GM23338 (cell line): ENCODE data around the gene DISP3. TPM values are rescaled to one million over a fixed set of nuclear protein-coding genes. Genes with fewer than 3 reads are reported as not detected.

Experiments used
- ATAC-seq: fragments of 200-7000 bp; cut with Tn5 transposase; 3 replicates; pipeline ENCODE4 v1.9.1; 2020
- DNase-seq: peaks from one replicate; pipeline ENCODE4 v3.0.0-alpha.2; 2015; ENCODE audit warnings: low spot score
- H2AFZ ChIP-seq: fragments of 200-600 bp; sonication (generic); 2 replicates; pipeline ENCODE4 v1.8.0; 2016; ENCODE audit warnings: antibody characterized with exemption, mild to moderate bottlenecking, moderate library complexity
- H3F3A ChIP-seq: fragments of 200-600 bp; sonication (generic); replicated peaks from 2 replicates; pipeline ENCODE4 v1.8.0; 2017; ENCODE audit warnings: antibody characterized with exemption, mixed run types, low read depth
- H3K27ac ChIP-seq: fragments of 200-600 bp; sonication (generic); 2 replicates; pipeline ENCODE4 v1.6.1; 2016; ENCODE audit warnings: low read depth
- H3K27me3 ChIP-seq: fragments of 200-600 bp; sonication (generic); 2 replicates; pipeline ENCODE4 v1.8.0; 2016; ENCODE audit warnings: mild to moderate bottlenecking, mixed run types, moderate library complexity; ENCODE audit not compliant: insufficient read depth
- H3K36me3 ChIP-seq: fragments of 200-600 bp; sonication (generic); 2 replicates; pipeline ENCODE4 v1.8.0; 2016; ENCODE audit warnings: mild to moderate bottlenecking; ENCODE audit not compliant: insufficient read depth
- H3K4me1 ChIP-seq: fragments of 200-600 bp; sonication (generic); 2 replicates; pipeline ENCODE4 v1.8.0; 2016; ENCODE audit warnings: mild to moderate bottlenecking, moderate library complexity; ENCODE audit not compliant: insufficient read depth
- H3K4me2 ChIP-seq: fragments of 200-600 bp; sonication (generic); 2 replicates; pipeline ENCODE4 v1.7.1; 2017; ENCODE audit warnings: mixed run types
- H3K4me3 ChIP-seq: fragments of 200-600 bp; sonication (generic); 2 replicates; pipeline ENCODE4 v1.6.1; 2016; ENCODE audit warnings: mixed run types
- H3K79me2 ChIP-seq: fragments of 200-600 bp; sonication (generic); replicated peaks from 2 replicates; pipeline ENCODE4 v1.8.0; 2017; ENCODE audit warnings: mild to moderate bottlenecking; ENCODE audit not compliant: insufficient read depth
- H3K9me2 ChIP-seq: fragments of 200-600 bp; sonication (generic); 2 replicates; pipeline ENCODE4 v1.8.0; 2017; ENCODE audit not compliant: insufficient read depth
- H4K20me1 ChIP-seq: fragments of 200-600 bp; sonication (generic); replicated peaks from 2 replicates; pipeline ENCODE4 v1.8.0; 2017; ENCODE audit warnings: mild to moderate bottlenecking; ENCODE audit not compliant: insufficient read depth
- H3K27ac Mint-ChIP-seq: 2 replicates; pipeline ENCODE4 v1.8.0; 2020; ENCODE audit warnings: inconsistent platforms, mild to moderate bottlenecking, moderate library complexity, mixed read lengths
- H3K27me3 Mint-ChIP-seq: 3 replicates; pipeline ENCODE4 v1.8.0; 2022; ENCODE audit warnings: low read depth, mild to moderate bottlenecking, moderate library complexity, mixed read lengths, inconsistent platforms; ENCODE audit not compliant: insufficient read depth, poor library complexity
- H3K36me3 Mint-ChIP-seq: 3 replicates; pipeline ENCODE4 v1.8.0; 2021; ENCODE audit warnings: low read depth, mild to moderate bottlenecking, inconsistent platforms, moderate library complexity, mixed read lengths
- H3K4me1 Mint-ChIP-seq: 3 replicates; pipeline ENCODE4 v1.8.0; 2020; ENCODE audit warnings: mild to moderate bottlenecking, inconsistent platforms, mixed read lengths
- H3K4me3 Mint-ChIP-seq: 3 replicates; pipeline ENCODE4 v1.8.0; 2021; ENCODE audit warnings: moderate library complexity, mild to moderate bottlenecking, inconsistent platforms, mixed read lengths
- H3K9me3 Mint-ChIP-seq: 3 replicates; pipeline ENCODE4 v1.8.0; 2020; ENCODE audit warnings: moderate library complexity, mild to moderate bottlenecking, inconsistent platforms, mixed read lengths
- EZH2 ChIP-seq: fragments of 200-600 bp; sonication (generic); IDR thresholded peaks from one replicate; pipeline ENCODE4 v1.8.0; 2017; ENCODE audit warnings: antibody characterized with exemption, mild to moderate bottlenecking, low read depth; ENCODE audit not compliant: unreplicated experiment
- NANOG ChIP-seq: IDR thresholded peaks from 2 replicates; pipeline ENCODE4 v1.6.1; 2016; ENCODE audit warnings: antibody characterized with exemption, borderline replicate concordance
- POLR2AphosphoS5 ChIP-seq: IDR thresholded peaks from 2 replicates; pipeline ENCODE4 v1.6.1; 2016; ENCODE audit warnings: antibody characterized with exemption, low read depth
- STAT1 ChIP-seq: IDR thresholded peaks from one replicate; pipeline ENCODE4 v1.6.1; 2016; ENCODE audit warnings: antibody characterized with exemption; ENCODE audit not compliant: unreplicated experiment
- polyA plus RNA-seq: library from polyadenylated mRNA; unstranded; fragments of >200 nt; fragmentation: Nextera tagmentation; extraction: Ambion mirVana; gene quantifications from 2 replicates; pipeline ENCODE4 v1.2.1, GENCODE V29; 2016
- total RNA-seq: library from RNA; depleted of rRNA; stranded (reverse); fragments of >200 nt; shearing (Covaris generic); gene quantifications from 2 replicates; pipeline ENCODE4 v1.2.3, GENCODE V29; 2014
- TF ChIP-seq, protein P1 (sequence below): IDR thresholded peaks from one replicate; pipeline ENCODE4 v1.6.1; 2018; ENCODE audit warnings: antibody characterized with exemption; ENCODE audit not compliant: unreplicated experiment
- TF ChIP-seq, protein P2 (sequence below): fragments of 250-450 bp; sonication (Bioruptor Pico); IDR thresholded peaks from 2 replicates; pipeline ENCODE4 v1.5.0; 2020; ENCODE audit warnings: mild to moderate bottlenecking, moderate library complexity

DISP3 gene
- total and polyA plus RNA-seq, 2 experiments from 2014 or later = 3.2 to 11.1 TPM

DNA sequence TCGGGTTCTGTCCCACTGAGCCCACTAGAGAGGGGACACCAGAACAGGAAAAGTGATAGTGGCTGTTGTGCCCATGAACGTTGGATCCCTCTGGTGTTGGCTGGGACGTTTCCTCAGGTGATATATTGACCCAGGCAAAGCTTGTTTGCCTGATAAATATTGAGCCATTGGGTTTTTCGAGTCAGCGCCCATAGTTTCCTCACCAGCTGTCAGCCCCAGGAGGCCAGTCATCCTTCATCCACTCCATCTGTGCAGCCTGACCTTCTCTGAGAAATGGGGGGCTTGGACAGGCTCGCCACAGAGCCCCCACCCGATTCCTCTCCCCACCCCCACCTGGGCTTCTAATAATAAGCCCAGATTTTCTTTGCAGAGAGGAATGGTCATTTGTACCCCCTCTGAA, 13.3 kb downstream of the DISP3 start:
- no peaks in the 10 kb centered on the region for H3K27me3 ChIP-seq
- H3K36me3 Mint-ChIP-seq = peaks cover 15% of the 10 kb centered on the region
- no peak overlapping the region for H3K4me3 Mint-ChIP-seq
- no peak overlapping the region for H3K4me3 ChIP-seq
- H3K36me3 ChIP-seq = no peaks in the 10 kb centered on the region
- no peaks in the 10 kb centered on the region; the same call in 1 of the 2 replicates for H4K20me1 ChIP-seq
- H3K27ac ChIP-seq = no peak overlapping the region
- no peaks in the 10 kb centered on the region for H3F3A ChIP-seq
- no peak overlapping the region for H2AFZ ChIP-seq
- no peak overlapping the region for H3K27ac Mint-ChIP-seq
- TF ChIP-seq POLR2AphosphoS5 = no peak
- TF ChIP-seq EZH2 = no peak
- no peak for TF ChIP-seq STAT1
- TF ChIP-seq, protein P1, sequence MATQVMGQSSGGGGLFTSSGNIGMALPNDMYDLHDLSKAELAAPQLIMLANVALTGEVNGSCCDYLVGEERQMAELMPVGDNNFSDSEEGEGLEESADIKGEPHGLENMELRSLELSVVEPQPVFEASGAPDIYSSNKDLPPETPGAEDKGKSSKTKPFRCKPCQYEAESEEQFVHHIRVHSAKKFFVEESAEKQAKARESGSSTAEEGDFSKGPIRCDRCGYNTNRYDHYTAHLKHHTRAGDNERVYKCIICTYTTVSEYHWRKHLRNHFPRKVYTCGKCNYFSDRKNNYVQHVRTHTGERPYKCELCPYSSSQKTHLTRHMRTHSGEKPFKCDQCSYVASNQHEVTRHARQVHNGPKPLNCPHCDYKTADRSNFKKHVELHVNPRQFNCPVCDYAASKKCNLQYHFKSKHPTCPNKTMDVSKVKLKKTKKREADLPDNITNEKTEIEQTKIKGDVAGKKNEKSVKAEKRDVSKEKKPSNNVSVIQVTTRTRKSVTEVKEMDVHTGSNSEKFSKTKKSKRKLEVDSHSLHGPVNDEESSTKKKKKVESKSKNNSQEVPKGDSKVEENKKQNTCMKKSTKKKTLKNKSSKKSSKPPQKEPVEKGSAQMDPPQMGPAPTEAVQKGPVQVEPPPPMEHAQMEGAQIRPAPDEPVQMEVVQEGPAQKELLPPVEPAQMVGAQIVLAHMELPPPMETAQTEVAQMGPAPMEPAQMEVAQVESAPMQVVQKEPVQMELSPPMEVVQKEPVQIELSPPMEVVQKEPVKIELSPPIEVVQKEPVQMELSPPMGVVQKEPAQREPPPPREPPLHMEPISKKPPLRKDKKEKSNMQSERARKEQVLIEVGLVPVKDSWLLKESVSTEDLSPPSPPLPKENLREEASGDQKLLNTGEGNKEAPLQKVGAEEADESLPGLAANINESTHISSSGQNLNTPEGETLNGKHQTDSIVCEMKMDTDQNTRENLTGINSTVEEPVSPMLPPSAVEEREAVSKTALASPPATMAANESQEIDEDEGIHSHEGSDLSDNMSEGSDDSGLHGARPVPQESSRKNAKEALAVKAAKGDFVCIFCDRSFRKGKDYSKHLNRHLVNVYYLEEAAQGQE = no peak
- TF ChIP-seq NANOG = no peak
- TF ChIP-seq, protein P2, sequence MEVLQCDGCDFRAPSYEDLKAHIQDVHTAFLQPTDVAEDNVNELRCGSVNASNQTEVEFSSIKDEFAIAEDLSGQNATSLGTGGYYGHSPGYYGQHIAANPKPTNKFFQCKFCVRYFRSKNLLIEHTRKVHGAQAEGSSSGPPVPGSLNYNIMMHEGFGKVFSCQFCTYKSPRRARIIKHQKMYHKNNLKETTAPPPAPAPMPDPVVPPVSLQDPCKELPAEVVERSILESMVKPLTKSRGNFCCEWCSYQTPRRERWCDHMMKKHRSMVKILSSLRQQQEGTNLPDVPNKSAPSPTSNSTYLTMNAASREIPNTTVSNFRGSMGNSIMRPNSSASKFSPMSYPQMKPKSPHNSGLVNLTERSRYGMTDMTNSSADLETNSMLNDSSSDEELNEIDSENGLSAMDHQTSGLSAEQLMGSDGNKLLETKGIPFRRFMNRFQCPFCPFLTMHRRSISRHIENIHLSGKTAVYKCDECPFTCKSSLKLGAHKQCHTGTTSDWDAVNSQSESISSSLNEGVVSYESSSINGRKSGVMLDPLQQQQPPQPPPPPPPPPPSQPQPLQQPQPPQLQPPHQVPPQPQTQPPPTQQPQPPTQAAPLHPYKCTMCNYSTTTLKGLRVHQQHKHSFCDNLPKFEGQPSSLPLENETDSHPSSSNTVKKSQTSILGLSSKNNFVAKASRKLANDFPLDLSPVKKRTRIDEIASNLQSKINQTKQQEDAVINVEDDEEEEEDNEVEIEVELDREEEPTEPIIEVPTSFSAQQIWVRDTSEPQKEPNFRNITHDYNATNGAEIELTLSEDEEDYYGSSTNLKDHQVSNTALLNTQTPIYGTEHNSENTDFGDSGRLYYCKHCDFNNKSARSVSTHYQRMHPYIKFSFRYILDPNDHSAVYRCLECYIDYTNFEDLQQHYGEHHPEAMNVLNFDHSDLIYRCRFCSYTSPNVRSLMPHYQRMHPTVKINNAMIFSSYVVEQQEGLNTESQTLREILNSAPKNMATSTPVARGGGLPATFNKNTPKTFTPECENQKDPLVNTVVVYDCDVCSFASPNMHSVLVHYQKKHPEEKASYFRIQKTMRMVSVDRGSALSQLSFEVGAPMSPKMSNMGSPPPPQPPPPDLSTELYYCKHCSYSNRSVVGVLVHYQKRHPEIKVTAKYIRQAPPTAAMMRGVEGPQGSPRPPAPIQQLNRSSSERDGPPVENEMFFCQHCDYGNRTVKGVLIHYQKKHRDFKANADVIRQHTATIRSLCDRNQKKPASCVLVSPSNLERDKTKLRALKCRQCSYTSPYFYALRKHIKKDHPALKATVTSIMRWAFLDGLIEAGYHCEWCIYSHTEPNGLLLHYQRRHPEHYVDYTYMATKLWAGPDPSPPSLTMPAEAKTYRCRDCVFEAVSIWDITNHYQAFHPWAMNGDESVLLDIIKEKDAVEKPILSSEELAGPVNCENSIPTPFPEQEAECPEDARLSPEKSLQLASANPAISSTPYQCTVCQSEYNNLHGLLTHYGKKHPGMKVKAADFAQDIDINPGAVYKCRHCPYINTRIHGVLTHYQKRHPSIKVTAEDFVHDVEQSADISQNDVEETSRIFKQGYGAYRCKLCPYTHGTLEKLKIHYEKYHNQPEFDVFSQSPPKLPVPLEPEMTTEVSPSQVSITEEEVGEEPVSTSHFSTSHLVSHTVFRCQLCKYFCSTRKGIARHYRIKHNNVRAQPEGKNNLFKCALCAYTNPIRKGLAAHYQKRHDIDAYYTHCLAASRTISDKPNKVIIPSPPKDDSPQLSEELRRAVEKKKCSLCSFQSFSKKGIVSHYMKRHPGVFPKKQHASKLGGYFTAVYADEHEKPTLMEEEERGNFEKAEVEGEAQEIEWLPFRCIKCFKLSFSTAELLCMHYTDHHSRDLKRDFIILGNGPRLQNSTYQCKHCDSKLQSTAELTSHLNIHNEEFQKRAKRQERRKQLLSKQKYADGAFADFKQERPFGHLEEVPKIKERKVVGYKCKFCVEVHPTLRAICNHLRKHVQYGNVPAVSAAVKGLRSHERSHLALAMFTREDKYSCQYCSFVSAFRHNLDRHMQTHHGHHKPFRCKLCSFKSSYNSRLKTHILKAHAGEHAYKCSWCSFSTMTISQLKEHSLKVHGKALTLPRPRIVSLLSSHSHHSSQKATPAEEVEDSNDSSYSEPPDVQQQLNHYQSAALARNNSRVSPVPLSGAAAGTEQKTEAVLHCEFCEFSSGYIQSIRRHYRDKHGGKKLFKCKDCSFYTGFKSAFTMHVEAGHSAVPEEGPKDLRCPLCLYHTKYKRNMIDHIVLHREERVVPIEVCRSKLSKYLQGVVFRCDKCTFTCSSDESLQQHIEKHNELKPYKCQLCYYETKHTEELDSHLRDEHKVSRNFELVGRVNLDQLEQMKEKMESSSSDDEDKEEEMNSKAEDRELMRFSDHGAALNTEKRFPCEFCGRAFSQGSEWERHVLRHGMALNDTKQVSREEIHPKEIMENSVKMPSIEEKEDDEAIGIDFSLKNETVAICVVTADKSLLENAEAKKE (CRISPR knock-in tag) = no peak
- H3K4me1 Mint-ChIP-seq = peaks cover 19% of the 10 kb centered on the region
- peaks cover 2% of the 10 kb centered on the region; the same call in 1 of the 2 replicates for H3K4me1 ChIP-seq
- no peaks in the 10 kb centered on the region for H3K9me2 ChIP-seq
- H3K79me2 ChIP-seq = no peaks in the 10 kb centered on the region
- peaks cover 15% of the 10 kb centered on the region for H3K9me3 Mint-ChIP-seq
- ATAC-seq = no peak
- no peak overlapping the region for H3K4me2 ChIP-seq
- DNase-seq = no peak
- H3K27me3 Mint-ChIP-seq = peaks cover 8% of the 10 kb centered on the region
